ENCODE data around the gene GRM5.

DNA sequence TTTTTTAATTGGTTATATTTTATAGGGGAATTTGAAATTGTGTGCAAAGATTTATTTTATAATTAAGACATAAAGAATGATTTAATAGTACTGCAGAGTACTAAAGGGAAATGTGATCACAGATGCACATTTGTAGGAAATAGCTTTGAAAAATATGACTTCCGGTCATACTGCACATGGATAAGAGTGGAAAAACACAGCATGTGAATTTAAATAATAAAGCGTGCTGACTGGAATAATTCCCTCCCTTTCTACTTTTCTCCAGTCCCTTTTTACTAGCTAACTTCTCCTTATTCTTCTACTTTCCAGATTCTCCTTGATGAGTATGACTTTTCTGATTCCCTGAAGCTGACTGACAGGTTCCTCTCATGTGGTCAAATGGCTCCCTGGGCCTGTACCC, 489.9 kb downstream of the GRM5 start:
- TF ChIP-seq CTCF (IDR thresholded peaks at IDR 0.05; ENCODE audit: poor library complexity) = no peak
- TF ChIP-seq EZH2 (IDR thresholded peaks at IDR 0.05; ENCODE audit: borderline replicate concordance) = no peak
- no peak for TF ChIP-seq EZH2phosphoT487 (IDR thresholded peaks at IDR 0.05; ENCODE audit: low read depth, severe bottlenecking, unreplicated experiment)

All from hepatocyte (in vitro differentiated cells).